Cardiac fibroblast (primary cell): Measurements from ENCODE around the gene PHOX2A.

Experiments
- DNase-seq, 2 donors: peaks; one replicate each; pipeline versions ENCODE4 v3.0.0 to v3.0.0-alpha.2; 2010; ENCODE audit warnings: low read depth in 2 of 2
- H3K4me3 ChIP-seq, 2 donors: replicated peaks in 1 of 2; 1 replicate in 1 of 2; 2 replicates in 1 of 2; pipeline ENCODE4 v1.5.1; 2011; ENCODE audit warnings: low read depth in 2 of 2, low read length in 2 of 2, mild to moderate bottlenecking in 2 of 2, moderate library complexity in 1 of 2
- CTCF ChIP-seq: IDR thresholded peaks from one replicate; pipeline ENCODE4 v1.5.1; 2011; ENCODE audit warnings: low read depth, mild to moderate bottlenecking, low read length, inconsistent platforms

Gene PHOX2A

DNA sequence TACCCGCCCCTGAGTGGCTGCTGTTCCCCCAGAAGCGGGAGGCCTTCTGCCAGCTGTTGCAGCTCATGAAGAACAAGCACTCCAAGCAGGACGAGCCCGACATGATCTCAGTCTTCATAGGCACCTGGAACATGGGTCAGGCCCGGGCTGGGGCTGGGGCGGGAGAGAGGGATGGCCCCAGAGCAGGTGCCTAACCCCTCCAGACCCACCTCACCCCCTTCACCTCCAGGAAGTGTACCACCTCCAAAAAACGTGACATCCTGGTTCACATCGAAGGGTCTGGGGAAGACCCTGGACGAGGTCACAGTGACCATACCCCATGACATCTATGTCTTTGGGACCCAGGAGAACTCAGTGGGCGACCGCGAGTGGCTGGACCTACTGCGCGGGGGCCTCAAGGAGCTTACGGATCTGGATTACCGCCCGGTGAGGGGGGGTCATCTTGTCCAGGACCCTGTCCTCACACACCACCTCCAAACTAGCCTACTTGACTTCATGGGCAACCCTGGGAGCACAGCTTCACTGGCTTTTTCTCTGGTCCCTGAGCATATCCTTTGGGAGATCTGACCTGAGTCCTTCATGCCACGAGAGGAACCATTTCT, 13.1 kb downstream of the PHOX2A start:
- DNase-seq: no peak
- no peak overlapping the region for H3K4me3 ChIP-seq
- no peak for TF ChIP-seq CTCF

DNA sequence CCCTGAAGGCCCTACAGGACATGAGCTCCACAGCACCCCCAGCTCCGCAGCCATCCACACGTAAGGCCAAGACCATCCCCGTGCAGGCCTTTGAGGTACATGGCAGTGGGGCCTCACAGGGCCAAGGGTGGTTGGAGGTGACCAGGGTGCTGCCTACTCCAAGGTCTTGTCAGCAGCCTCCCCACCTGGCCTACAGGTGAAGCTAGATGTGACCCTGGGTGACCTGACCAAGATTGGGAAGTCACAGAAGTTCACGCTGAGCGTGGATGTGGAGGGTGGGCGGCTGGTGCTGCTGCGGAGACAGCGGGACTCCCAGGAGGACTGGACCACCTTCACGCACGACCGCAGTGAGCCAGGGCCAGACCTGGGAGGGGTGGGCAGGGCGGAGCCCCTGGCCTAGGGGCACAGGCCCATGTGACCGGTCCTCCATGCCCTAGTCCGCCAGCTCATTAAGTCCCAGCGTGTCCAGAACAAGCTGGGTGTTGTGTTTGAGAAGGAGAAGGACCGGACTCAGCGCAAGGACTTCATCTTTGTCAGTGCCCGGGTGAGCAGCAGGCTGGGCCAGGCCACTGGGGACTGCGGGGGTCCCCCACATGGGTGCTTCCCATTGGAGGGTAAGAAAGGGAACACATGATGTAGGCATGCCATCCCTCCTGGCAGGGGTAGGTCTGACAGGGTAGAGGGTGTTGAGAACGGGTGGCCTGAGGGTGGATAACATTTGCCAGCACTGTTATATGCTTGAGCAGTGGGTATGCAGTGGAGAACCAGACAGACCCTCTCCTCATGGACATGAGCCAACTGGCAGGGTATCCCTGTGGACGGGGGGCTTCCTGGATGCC, 13.8 kb downstream of the PHOX2A start:
- no peak for DNase-seq
- TF ChIP-seq CTCF: no peak
- H3K4me3 ChIP-seq: no peak overlapping the region

GRCh38 chr11:72229336-72229924, 14.5 kb downstream of the PHOX2A start:
- TF ChIP-seq CTCF: no peak
- no peak overlapping the region for H3K4me3 ChIP-seq
- DNase-seq: no peak

DNA sequence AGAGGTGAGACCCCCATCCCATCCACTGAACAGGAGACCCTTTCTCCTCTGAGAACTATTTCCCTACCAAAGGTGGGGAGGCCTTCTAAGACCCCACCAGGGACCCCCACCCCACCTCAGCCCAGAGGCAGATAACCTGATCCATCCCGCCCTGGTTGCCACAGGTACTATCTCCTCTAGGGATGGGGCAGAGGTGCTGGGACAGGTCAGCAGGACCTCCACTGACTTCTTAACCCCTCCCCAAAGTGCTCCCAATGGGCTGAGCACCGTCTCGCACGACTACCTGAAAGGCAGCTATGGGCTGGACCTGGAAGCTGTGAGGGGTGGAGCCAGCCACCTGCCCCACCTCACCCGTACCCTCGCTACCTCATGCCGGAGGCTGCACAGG, 15.1 kb downstream of the PHOX2A start:
- DNase-seq: no peak
- no peak overlapping the region for H3K4me3 ChIP-seq
- TF ChIP-seq CTCF: no peak

DNA sequence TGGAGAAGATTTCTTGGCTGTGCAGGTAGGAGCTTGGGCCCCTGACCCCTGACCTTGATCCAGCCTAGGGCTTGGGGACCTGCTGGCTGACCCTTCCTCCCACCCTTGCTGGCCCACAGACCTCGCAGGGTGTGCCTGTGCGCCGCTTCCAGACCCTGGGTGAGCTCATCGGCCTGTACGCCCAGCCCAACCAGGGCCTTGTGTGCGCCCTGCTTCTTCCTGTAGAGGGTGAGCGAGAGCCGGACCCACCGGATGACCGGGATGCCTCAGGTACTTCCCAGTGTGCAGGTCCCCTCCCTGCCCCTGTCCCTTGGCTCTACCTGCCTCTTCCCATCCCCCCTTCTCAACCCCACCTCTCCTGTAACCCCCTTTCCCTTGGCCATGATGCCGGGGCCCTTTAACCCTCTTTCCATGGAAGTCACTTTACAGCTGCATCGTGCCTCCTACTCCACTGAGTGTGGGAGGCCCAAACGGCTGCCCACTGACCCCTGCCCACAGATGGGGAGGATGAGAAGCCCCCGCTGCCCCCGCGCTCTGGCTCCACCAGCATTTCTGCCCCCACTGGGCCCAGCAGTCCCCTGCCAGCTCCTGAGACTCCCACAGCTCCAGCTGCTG, 15.6 kb downstream of the PHOX2A start:
- peak; percentile 19 for TF ChIP-seq CTCF
- peak in 1 of 2 donors; percentile 8 for DNase-seq
- H3K4me3 ChIP-seq: no peak overlapping the region

- no peak overlapping the region for H3K4me3 ChIP-seq
- DNase-seq: peak in 1 of 2 donors; percentile 19
These were observed 16.4 kb downstream of the PHOX2A start for GRCh38 chr11:72227316-72228228.

More at GRCh38 chr11:72227316-72228228, 16.4 kb downstream of the PHOX2A start:
- TF ChIP-seq CTCF: no peak
